Panc1 (cell line): ENCODE data around the gene DRD3. TPM values are rescaled to one million over a fixed set of nuclear protein-coding genes. Genes with fewer than 3 reads are reported as not detected.

Source experiments
- ATAC-seq: fragments of 200-7000 bp; cut with Tn5 transposase; 2 replicates; pipeline ENCODE4 v1.9.1; 2020; ENCODE audit warnings: mild to moderate bottlenecking, moderate library complexity
- BruUV-seq: library from RNA; stranded (reverse); fragments of 400-500 nt; replicated peaks from 2 replicates; lab custom pipeline; 2021; lab: Mats Ljungman, UMichigan
- CTCF ChIA-PET: fragments of 300-600 bp; sonication (Branson Sonifier 250); formaldehyde crosslinking; loops from one replicate; lab custom pipeline; 2022; ENCODE audit warnings: antibody characterized with exemption; lab: Charles Lee
- POLR2A ChIA-PET: fragments of 300-600 bp; sonication (Branson Sonifier 250); formaldehyde crosslinking; loops from one replicate; lab custom pipeline; 2022; ENCODE audit warnings: antibody characterized with exemption; lab: Charles Lee
- DNase-seq: peaks from one replicate; pipeline ENCODE4 v3.0.0-alpha.2; 2010; ENCODE audit warnings: low read depth, low spot score
- H3K27ac ChIP-seq: 2 replicates; pipeline ENCODE4 v1.5.1; 2011; ENCODE audit warnings: mild to moderate bottlenecking, low read length, inconsistent platforms
- H3K27me3 ChIP-seq: fragments of 200-500 bp; sonication (Bioruptor generic); 2 replicates; pipeline ENCODE4 v1.6.0; 2014; ENCODE audit warnings: low read length, inconsistent platforms; ENCODE audit not compliant: control insufficient read depth, insufficient read depth
- H3K36me3 ChIP-seq: fragments of 200-500 bp; sonication (Bioruptor generic); 2 replicates; pipeline ENCODE4 v1.5.1; 2014; ENCODE audit warnings: inconsistent platforms, mild to moderate bottlenecking, low read length, moderate library complexity; ENCODE audit not compliant: control insufficient read depth, insufficient read depth
- H3K4me1 ChIP-seq: 2 replicates; pipeline ENCODE4 v1.5.1; 2011; ENCODE audit warnings: inconsistent platforms, mild to moderate bottlenecking, low read length, moderate library complexity; ENCODE audit not compliant: control insufficient read depth, insufficient read depth
- H3K4me3 ChIP-seq, 2 experiments: 2 replicates each; pipeline ENCODE4 v1.5.1; 2011 to 2012; ENCODE audit warnings: low read depth in 2 of 2, low read length in 2 of 2, mild to moderate bottlenecking in 2 of 2, inconsistent platforms in 1 of 2, moderate library complexity in 1 of 2
- H3K9me3 ChIP-seq: fragments of 200-500 bp; sonication (Bioruptor generic); 2 replicates; pipeline ENCODE4 v1.5.1; 2014; ENCODE audit warnings: low read depth, mild to moderate bottlenecking, inconsistent platforms, low read length, moderate library complexity; ENCODE audit not compliant: control insufficient read depth, insufficient read depth
- CTCF ChIP-seq: fragments of 450-650 bp; IDR thresholded peaks from 2 replicates; pipeline ENCODE4 v1.5.1; 2017; ENCODE audit warnings: mild to moderate bottlenecking
- POLR2AphosphoS5 ChIP-seq: IDR thresholded peaks from 2 replicates; pipeline ENCODE4 v1.6.1; 2012; ENCODE audit warnings: mild to moderate bottlenecking, low read depth, low read length, moderate library complexity
- REST ChIP-seq, 2 experiments: IDR thresholded peaks; 2 replicates each; pipeline ENCODE4 v1.6.1; 2011 to 2012; ENCODE audit warnings: low read depth in 2 of 2, control low read depth in 1 of 2, low read length in 1 of 2, mild to moderate bottlenecking in 1 of 2, moderate library complexity in 1 of 2; ENCODE audit not compliant: insufficient read depth in 1 of 2
- SIN3A ChIP-seq: IDR thresholded peaks from 2 replicates; pipeline ENCODE4 v1.6.1; 2012; ENCODE audit warnings: low read depth, mild to moderate bottlenecking, low read length, moderate library complexity, borderline replicate concordance; ENCODE audit not compliant: insufficient read depth
- TCF7L2 ChIP-seq: IDR thresholded peaks from 2 replicates; pipeline ENCODE4 v1.6.1; 2011; ENCODE audit warnings: mild to moderate bottlenecking, low read depth, low read length, inconsistent platforms
- in situ Hi-C: cut with HindIII; loops from 2 replicates; pipeline ENCODE4 v1.10.0; 2016; ENCODE audit warnings: low sequenced_read_pairs, low pct_unique_long_range_greater_than_20kb
- intact Hi-C: fragments of 100-400 bp; cut with micrococcal nuclease; formaldehyde crosslinking; loops from one replicate; pipeline ENCODE4 v1.10.0; 2022; ENCODE audit not compliant: unreplicated experiment
- total RNA-seq: library from RNA; stranded (reverse); gene quantifications from one replicate; pipeline ENCODE4 v1.2.1, GENCODE V29; 2021; ENCODE audit not compliant: unreplicated experiment

DRD3 gene
- total RNA-seq, 1 experiment from 2014 or later = not detected

- ChIA-PET CTCF (interaction anchor here (1.2 kb wide), 1 partner anchor 188 kb away, joined by 3 read pairs; no protein-coding TSS in a partner anchor), POLR2A (no interaction called here)
- H3K9me3 ChIP-seq = no peaks in the 10 kb centered on the region
- H3K36me3 ChIP-seq = no peaks in the 10 kb centered on the region
- intact Hi-C loops = no loop called here
- no TSS peak for BruUV-seq
- 0 out of 2 replicates have a peak, but pooled peaks cover 5% of the 10 kb centered on the region for H3K4me1 ChIP-seq
- no peak for ATAC-seq
- peaks cover 21% of the 10 kb centered on the region; the same call in 1 of the 2 replicates for H3K27me3 ChIP-seq
- in situ Hi-C loops = no loop called here
- TF ChIP-seq REST (IDR thresholded peaks at IDR 0.05; ENCODE audit: insufficient read depth in 1 of 2, low read depth in 2 of 2, low read length in 1 of 2) = no peak
- TF ChIP-seq CTCF = peak; percentile 79
- no peak overlapping the region for H3K4me3 ChIP-seq
- H3K27ac ChIP-seq = no peak overlapping the region
- DNase-seq = no peak
Measured at GRCh38 chr3:114155370-114155821, 23.5 kb downstream of the DRD3 start.

- H3K4me3 ChIP-seq = no peak overlapping the region
- no peak for TF ChIP-seq SIN3A
- CTCF ChIA-PET = interaction anchor here (1.2 kb wide), 1 partner anchor 189 kb away, joined by 3 read pairs; no protein-coding TSS in a partner anchor
- in situ Hi-C loops = no loop called here
- no peaks in the 10 kb centered on the region for H3K9me3 ChIP-seq
- H3K4me1 ChIP-seq = 0 out of 2 replicates have a peak, but pooled peaks cover 5% of the 10 kb centered on the region
- ATAC-seq (no peak), DNase-seq (no peak)
- peaks cover 20% of the 10 kb centered on the region; the same call in 1 of the 2 replicates for H3K27me3 ChIP-seq
- POLR2A ChIA-PET = no interaction called here
- no peak overlapping the region for H3K27ac ChIP-seq
- BruUV-seq = no TSS peak
- no peaks in the 10 kb centered on the region for H3K36me3 ChIP-seq
- intact Hi-C loops = loop anchor here (5.0 kb wide), 1 partner anchor 143 kb away; no protein-coding TSS in a partner anchor
Measured at GRCh38 chr3:114154321-114154821, 24.5 kb downstream of the DRD3 start.

GRCh38 chr3:114152519-114153151, 26.2 kb downstream of the DRD3 start:
- peak; percentile 90 for ATAC-seq
- Histone ChIP-seq H3K4me1 (0 out of 2 replicates have a peak, but pooled peaks cover 5% of the 10 kb centered on the region), H3K27me3 (peaks cover 13% of the 10 kb centered on the region; the same call in 1 of the 2 replicates), H3K9me3 (no peaks in the 10 kb centered on the region), H3K36me3 (no peaks in the 10 kb centered on the region), H3K27ac (no peak overlapping the region), H3K4me3 (peak overlapping the region; percentile 42 to 64)
- TF ChIP-seq SIN3A (no peak), REST (IDR thresholded peaks at IDR 0.05; ENCODE audit: insufficient read depth in 1 of 2, low read depth in 2 of 2, low read length in 1 of 2) (no peak), TCF7L2 (no peak), POLR2AphosphoS5 (no peak), CTCF (peak; percentile 97)
- intact Hi-C loops (loop anchor here (2.0 to 5.0 kb wide), 2 partner anchors 26 to 145 kb away; partner anchors contain the start of gene DRD3), in situ Hi-C loops (no loop called here)
- peak; percentile 39 for DNase-seq
- BruUV-seq = no TSS peak
- ChIA-PET POLR2A (no interaction called here), CTCF (interaction anchor here (0.7 kb wide), 1 partner anchor 15 kb away, joined by 7 read pairs; no protein-coding TSS in a partner anchor)
